HG03025 (cell line): ENCODE data around the gene ASTN2.
"Not testable (repeated sequence)": the region's sequence is repeated elsewhere in the genome, so short reads cannot be mapped to it uniquely, and the experiment has no call there.

ENCODE experiments used
- ATAC-seq: cut with Tn5 transposase; IDR thresholded peaks from one replicate; pipeline ENCODE4 v1.9.1; 2021; ENCODE audit warnings: mild to moderate bottlenecking, moderate library complexity; ENCODE audit not compliant: unreplicated experiment, low FRiP score

Gene ASTN2

DNA sequence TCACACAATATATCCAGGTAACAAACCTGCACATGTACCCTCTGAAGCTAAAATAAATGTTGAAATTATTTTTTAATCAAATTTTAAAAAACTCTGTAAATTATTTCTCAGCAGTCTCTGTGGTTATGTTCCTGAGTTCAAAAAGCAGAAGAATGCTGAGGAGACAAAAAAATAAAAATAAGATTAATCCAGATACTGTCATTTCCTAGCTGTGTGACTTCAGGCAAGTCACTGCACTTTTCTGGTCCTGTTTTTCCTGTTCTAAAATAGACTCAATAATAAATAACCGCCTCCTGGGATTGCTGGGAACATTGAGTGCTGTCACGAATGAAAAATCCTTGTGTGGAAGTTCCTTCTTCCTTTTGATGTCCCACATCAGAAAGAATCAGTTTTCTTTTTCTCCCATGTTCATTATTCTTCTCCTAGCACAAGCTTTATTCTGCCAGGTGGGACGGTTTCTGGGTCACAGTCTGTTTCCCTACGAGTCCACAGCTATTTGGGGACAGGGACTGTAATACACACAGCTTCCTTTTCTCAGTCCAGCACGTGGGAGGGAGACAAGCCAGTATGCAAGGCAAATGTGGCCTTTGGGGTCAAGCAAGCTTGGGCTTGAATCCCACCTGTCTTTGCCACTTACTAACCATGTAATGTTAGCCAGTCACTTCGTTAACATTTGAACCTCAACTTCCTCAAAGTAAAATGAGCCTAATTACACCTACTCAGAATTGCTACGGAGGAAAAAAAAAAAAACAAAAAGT lies 570.8 kb downstream of the ASTN2 start:
- no peak for ATAC-seq

- ATAC-seq, result no peak
These were observed 572.2 kb downstream of the ASTN2 start for GRCh38 chr9:116842658-116843057.

- ATAC-seq, result not testable (repeated sequence)
These were observed 576.4 kb downstream of the ASTN2 start for GRCh38 chr9:116838468-116838867.

- ATAC-seq, result no peak
These were observed 577.6 kb downstream of the ASTN2 start for GRCh38 chr9:116837018-116837989.

- not testable (repeated sequence) for ATAC-seq
These were observed 584.5 kb downstream of the ASTN2 start for GRCh38 chr9:116830321-116830720.

DNA sequence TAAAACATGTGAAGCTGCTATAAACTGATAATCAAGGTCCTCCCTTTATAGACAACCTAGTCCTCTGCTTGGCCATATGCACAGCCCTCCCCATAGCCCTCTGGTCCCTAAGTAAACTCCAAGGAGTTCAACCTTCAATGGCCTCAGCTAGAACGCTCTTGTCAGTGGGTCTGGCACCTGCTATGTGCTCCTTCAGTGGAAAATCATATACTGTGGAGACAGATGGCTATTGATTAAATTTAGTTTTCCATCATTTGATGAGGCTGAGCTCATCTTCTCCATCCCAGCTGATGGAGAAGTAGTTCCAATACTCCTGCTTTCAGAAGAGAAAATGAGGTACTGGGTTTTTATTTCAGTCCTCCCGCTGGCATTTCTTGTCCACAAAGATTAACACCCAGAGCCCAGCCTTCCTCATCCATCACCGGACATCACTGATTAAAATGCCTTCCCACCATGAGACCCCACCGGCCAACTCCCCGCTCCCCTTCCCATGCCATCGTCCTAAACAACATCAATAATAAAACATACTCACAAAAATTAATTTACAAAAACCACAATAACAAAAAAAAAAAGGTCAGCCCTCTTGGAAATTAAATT lies 593.1 kb downstream of the ASTN2 start:
- ATAC-seq, result no peak

- no peak for ATAC-seq
These were observed 595.7 kb downstream of the ASTN2 start for GRCh38 chr9:116819116-116819515.

- no peak for ATAC-seq
These were observed 597.1 kb downstream of the ASTN2 start for GRCh38 chr9:116817762-116818161.

GRCh38 chr9:116816484-116816883 lies 598.4 kb downstream of the ASTN2 start:
- ATAC-seq, result no peak

DNA sequence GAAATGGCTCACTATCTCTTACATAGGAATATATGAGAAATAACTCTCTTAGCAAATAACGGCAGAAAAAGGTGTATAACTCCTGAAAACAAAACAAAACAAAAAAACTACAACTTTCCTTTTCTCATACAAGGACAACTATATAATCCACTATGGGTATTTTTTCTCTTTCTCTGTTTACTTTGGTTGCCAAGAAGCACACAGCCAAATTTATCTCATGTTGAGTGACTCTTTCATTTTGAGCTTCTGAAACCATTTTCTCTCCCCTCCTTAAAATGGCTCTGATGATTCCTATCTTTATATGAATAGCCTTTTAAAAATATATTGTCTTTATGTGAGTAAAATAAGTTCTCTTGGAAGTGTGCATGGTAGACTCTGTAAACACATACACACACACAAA lies 599.0 kb downstream of the ASTN2 start:
- ATAC-seq, result no peak

DNA sequence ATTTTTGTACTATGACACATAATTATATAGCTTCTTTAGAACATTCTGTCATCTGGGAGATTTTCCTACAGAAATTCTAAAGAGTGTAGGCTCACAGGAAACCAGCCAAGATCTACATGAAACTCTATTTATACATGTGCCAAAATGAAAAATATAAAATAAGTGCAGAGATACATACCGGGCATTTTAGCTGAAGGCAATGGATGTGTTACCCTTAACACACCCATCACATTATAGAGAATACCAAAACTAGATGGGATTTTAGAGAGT lies 601.9 kb downstream of the ASTN2 start:
- no peak for ATAC-seq

GRCh38 chr9:116812231-116813030 lies 602.4 kb downstream of the ASTN2 start:
- ATAC-seq, result no peak

DNA sequence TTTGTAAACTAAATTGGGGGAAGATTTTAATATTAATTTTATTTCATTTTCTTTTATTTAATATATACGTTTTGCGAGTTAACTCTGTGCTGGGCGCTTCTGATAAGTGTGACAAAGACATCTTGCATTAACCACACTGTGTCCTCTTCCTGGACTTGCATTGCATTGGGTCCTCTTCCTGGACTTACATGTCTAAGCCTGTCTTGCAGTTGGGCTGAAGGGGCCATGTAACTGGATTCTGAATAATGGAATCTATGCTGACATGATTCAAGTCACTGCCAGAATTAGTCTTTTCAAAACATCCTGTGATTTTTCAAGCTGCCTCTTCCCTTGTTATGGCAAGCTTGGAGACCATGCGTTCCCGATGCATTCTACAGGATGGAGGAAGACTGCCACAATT lies 605.2 kb downstream of the ASTN2 start:
- ATAC-seq, result no peak

DNA sequence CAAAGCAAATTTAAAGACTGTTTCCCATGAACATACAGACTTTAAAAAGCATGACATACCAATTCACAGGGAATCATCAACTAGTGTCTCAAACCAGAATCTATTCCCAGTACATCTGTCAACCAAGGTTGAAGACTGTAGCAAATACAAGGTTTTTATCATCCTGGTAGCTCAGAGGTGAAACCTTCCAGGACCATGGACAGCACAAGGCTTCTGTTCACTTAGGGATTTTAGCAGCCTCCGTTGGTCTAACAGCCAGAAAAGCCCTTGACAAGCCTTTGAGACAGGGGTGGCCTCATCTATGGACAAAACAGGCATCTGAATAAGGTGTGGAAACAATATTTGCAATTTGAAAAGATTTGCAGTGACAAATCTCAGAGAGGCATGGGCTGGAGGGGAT lies 608.8 kb downstream of the ASTN2 start:
- no peak for ATAC-seq

DNA sequence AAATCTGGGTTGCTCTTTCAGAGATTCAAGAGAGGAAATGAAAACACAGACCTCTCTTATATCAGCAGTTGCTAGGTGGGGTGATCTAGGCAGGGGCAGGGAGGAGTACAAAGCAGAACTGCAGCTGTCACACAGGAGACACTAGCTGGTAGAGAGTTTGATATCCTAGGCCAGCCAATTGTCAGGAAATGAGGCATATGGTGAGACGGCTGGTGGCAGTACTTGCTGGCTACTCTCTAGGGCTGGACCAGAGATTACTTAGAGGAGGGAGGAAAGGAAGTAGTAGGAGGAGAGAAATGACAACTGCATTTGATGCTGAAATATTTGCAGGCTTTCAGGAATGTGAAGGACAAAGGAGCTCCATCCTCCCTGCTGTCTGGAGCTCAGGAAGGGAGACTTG lies 614.0 kb downstream of the ASTN2 start:
- peak; percentile 87 for ATAC-seq

GRCh38 chr9:116800074-116800473 lies 614.8 kb downstream of the ASTN2 start:
- no peak for ATAC-seq

DNA sequence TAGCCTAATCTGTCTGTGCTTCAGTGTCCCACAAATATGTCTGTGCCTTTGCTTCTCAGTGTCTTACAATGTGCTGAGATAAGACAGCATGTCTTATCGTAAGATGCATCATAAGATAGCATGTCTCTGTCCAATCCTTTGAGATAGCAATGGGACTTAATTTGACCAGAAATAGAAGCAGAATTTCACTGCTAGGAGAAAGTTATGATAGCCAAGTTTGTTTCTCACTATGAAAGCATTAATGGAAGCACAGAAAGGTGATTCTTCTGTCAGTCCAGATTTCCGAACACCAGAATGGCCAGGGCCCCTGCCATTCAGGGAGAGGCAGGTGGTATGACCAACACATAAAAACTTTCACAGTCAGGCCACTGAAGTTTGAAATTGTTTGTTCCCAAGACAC lies 616.3 kb downstream of the ASTN2 start:
- ATAC-seq, result no peak

- no peak for ATAC-seq
These were observed 617.6 kb downstream of the ASTN2 start for GRCh38 chr9:116797276-116797675.

DNA sequence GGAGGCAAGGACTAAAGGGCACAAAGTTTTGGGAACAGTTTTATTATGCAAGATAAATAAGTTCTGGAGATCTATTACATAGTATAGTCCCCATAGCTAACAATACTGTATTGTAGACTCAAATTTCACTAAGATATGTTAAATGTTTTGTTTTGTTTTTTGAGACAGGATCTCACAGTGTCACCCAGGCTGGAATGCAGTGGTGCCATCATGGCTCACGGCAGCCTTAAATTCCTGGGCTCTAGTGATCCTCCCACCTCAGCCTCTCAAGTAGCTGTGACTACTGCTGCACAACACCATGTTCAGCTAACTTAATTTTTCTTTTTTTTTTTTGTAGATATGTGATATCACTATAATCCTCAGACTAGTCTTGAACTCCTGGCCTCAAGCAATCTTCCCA lies 618.2 kb downstream of the ASTN2 start:
- ATAC-seq, result no peak

DNA sequence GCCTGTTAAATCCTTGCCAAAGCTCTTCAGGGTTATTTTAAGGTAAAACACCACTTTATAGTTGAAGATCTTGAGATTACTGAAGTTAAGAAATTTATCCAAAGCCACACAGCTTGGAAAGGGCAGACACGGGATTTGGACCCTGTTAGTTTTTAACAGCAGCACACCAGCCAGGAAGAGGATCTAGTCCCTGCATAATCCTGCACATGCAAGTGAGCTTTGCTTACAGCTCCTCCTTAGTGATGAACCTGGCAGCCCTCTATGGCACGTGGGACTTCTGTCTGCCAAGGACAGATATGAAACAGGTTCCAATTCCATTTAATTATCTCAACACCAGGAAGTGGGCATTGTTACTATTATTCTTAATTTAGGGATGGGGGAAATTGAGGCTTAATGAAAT lies 619.0 kb downstream of the ASTN2 start:
- ATAC-seq, result no peak

- no peak for ATAC-seq
These were observed 622.6 kb downstream of the ASTN2 start for GRCh38 chr9:116792271-116792670.
